Transverse colon (tissue), 3 donors: ENCODE data around the gene FAM107B.

ENCODE experiments used
- EP300 ChIP-seq: sonication (generic); formaldehyde crosslinking; IDR thresholded peaks from one replicate; pipeline ENCODE4 v1.6.1; 2017; ENCODE audit warnings: antibody characterized with exemption, low read depth
- POLR2A ChIP-seq: fragments of 450-650 bp; IDR thresholded peaks from one replicate; pipeline ENCODE4 v1.6.1; 2016; ENCODE audit warnings: antibody characterized with exemption, mild to moderate bottlenecking, moderate library complexity
- TF ChIP-seq, protein P1 (sequence below), 5 experiments: fragments of 200-600 bp in 3 of 5; fragments of 450-650 bp in 2 of 5; sonication (generic) in 3 of 5; IDR thresholded peaks; 1 replicate in 2 of 5; 2 replicates in 3 of 5; pipeline ENCODE4 v1.5.1; 2016 to 2017; ENCODE audit warnings: antibody characterized with exemption in 5 of 5, inconsistent platforms in 3 of 5, mild to moderate bottlenecking in 2 of 5, moderate library complexity in 1 of 5

DNA sequence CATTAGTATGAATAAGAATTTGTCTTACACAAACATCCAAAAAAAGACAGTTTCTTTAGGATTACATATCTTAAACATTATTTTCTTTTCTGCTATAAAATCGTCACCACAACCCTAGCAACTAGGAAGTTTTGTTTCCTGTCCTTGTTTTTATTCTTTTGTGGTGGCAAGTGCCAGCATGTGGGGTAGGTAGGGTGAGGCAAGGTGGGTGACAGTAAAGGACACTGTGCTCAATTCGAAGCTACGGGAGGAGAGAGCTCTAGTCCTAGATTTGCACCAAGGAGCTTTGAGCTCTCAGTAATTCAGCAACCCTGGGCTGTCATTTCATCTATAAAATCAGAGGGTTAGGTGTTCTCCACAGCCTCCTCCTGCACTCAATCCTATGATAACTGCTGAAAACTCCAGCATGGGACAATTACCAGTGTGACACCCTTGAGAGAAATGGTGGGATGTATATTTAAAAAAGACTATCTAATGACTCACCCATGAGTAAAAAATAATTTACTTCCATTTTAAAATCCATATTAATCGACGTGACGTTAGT, 187.1 kb downstream of the FAM107B start:
- TF ChIP-seq, protein P1, sequence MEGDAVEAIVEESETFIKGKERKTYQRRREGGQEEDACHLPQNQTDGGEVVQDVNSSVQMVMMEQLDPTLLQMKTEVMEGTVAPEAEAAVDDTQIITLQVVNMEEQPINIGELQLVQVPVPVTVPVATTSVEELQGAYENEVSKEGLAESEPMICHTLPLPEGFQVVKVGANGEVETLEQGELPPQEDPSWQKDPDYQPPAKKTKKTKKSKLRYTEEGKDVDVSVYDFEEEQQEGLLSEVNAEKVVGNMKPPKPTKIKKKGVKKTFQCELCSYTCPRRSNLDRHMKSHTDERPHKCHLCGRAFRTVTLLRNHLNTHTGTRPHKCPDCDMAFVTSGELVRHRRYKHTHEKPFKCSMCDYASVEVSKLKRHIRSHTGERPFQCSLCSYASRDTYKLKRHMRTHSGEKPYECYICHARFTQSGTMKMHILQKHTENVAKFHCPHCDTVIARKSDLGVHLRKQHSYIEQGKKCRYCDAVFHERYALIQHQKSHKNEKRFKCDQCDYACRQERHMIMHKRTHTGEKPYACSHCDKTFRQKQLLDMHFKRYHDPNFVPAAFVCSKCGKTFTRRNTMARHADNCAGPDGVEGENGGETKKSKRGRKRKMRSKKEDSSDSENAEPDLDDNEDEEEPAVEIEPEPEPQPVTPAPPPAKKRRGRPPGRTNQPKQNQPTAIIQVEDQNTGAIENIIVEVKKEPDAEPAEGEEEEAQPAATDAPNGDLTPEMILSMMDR (IDR thresholded peaks at IDR 0.05), result no peak
- TF ChIP-seq POLR2A, result no peak
- no peak for TF ChIP-seq EP300
